H9 (cell line): ENCODE results near the gene MYO15B. TPM values are rescaled to one million over a fixed set of nuclear protein-coding genes. Genes with fewer than 3 reads are reported as not detected.

Experiments
- DNase-seq: peaks from one replicate; pipeline ENCODE4 v3.0.0-alpha.2; 2017
- H2AFZ ChIP-seq: one replicate; pipeline ENCODE4 v1.6.1; 2013; ENCODE audit warnings: mild to moderate bottlenecking, low read length, control low read depth, moderate library complexity
- H2AK5ac ChIP-seq: 2 replicates; pipeline ENCODE4 v1.6.1; 2013; ENCODE audit warnings: low read length, control low read depth, mixed read lengths; ENCODE audit not compliant: insufficient read length
- H2BK120ac ChIP-seq: one replicate; pipeline ENCODE4 v1.6.1; 2013; ENCODE audit warnings: low read depth, mild to moderate bottlenecking, low read length, control low read depth, inconsistent platforms; ENCODE audit not compliant: poor library complexity, severe bottlenecking
- H2BK12ac ChIP-seq: 2 replicates; pipeline ENCODE4 v1.6.1; 2013; ENCODE audit warnings: low read length, control low read depth, mixed read lengths, low read depth; ENCODE audit not compliant: insufficient read length
- H2BK15ac ChIP-seq: 2 replicates; pipeline ENCODE4 v1.6.1; 2013; ENCODE audit warnings: low read depth, low read length, control low read depth
- H2BK20ac ChIP-seq: one replicate; pipeline ENCODE4 v1.6.1; 2013; ENCODE audit warnings: low read depth, mild to moderate bottlenecking, low read length, control low read depth, inconsistent platforms; ENCODE audit not compliant: poor library complexity, severe bottlenecking
- H2BK5ac ChIP-seq: 2 replicates; pipeline ENCODE4 v1.6.1; 2013; ENCODE audit warnings: low read length, control low read depth, mixed read lengths; ENCODE audit not compliant: insufficient read length
- H3K14ac ChIP-seq: 2 replicates; pipeline ENCODE4 v1.6.1; 2013; ENCODE audit warnings: low read length, control low read depth; ENCODE audit not compliant: insufficient read depth
- H3K18ac ChIP-seq: 2 replicates; pipeline ENCODE4 v1.6.1; 2013; ENCODE audit warnings: low read depth, mild to moderate bottlenecking, mixed read lengths, low read length, control low read depth; ENCODE audit not compliant: insufficient read length
- H3K23ac ChIP-seq: 2 replicates; pipeline ENCODE4 v1.6.1; 2013; ENCODE audit warnings: low read length, control low read depth, mixed read lengths, low read depth; ENCODE audit not compliant: insufficient read length
- H3K23me2 ChIP-seq: 2 replicates; pipeline ENCODE4 v1.6.1; 2013; ENCODE audit warnings: low read depth, mild to moderate bottlenecking, mixed read lengths, low read length, control low read depth; ENCODE audit not compliant: insufficient read length, poor library complexity, severe bottlenecking
- H3K27ac ChIP-seq: 2 replicates; pipeline ENCODE4 v1.5.1; 2013; ENCODE audit warnings: low read length, control low read depth, mixed read lengths, low read depth; ENCODE audit not compliant: insufficient read length
- H3K27me3 ChIP-seq: 2 replicates; pipeline ENCODE4 v1.6.1; 2013; ENCODE audit warnings: low read length, control low read depth, inconsistent platforms; ENCODE audit not compliant: insufficient read depth
- H3K4ac ChIP-seq: 2 replicates; pipeline ENCODE4 v1.6.1; 2013; ENCODE audit warnings: low read depth, mild to moderate bottlenecking, control low read depth, inconsistent platforms, low read length, moderate library complexity
- H3K4me1 ChIP-seq: 2 replicates; pipeline ENCODE4 v1.6.1; 2013; ENCODE audit warnings: low read length, control low read depth, inconsistent platforms; ENCODE audit not compliant: insufficient read depth
- H3K4me2 ChIP-seq: 2 replicates; pipeline ENCODE4 v1.6.1; 2013; ENCODE audit warnings: low read length, control low read depth, mixed read lengths; ENCODE audit not compliant: insufficient read length, insufficient read depth
- H3K56ac ChIP-seq: 2 replicates; pipeline ENCODE4 v1.6.1; 2013; ENCODE audit warnings: low read depth, mild to moderate bottlenecking, mixed read lengths, low read length, control low read depth; ENCODE audit not compliant: insufficient read length
- H3K79me1 ChIP-seq: 2 replicates; pipeline ENCODE4 v1.6.1; 2013; ENCODE audit warnings: low read depth, mild to moderate bottlenecking, moderate library complexity, low read length, control low read depth, inconsistent platforms; ENCODE audit not compliant: insufficient read depth, poor library complexity, severe bottlenecking
- H3K79me2 ChIP-seq: 2 replicates; pipeline ENCODE4 v1.6.1; 2013; ENCODE audit warnings: low read length, control low read depth, inconsistent platforms; ENCODE audit not compliant: insufficient read depth
- H3K9ac ChIP-seq: 2 replicates; pipeline ENCODE4 v1.6.1; 2013; ENCODE audit warnings: low read length, control low read depth, mixed read lengths; ENCODE audit not compliant: insufficient read length; ENCODE audit errors: extremely low read depth
- H3K9me3 ChIP-seq: one replicate; pipeline ENCODE4 v1.6.1; 2013; ENCODE audit warnings: low read depth, low read length, inconsistent platforms; ENCODE audit not compliant: control insufficient read depth
- H3T11ph ChIP-seq: one replicate; pipeline ENCODE4 v1.6.1; 2013; ENCODE audit warnings: mild to moderate bottlenecking, low read length, control low read depth, inconsistent platforms
- H4K20me1 ChIP-seq: one replicate; pipeline ENCODE4 v1.6.1; 2013; ENCODE audit not compliant: control insufficient read depth, insufficient read length, insufficient read depth
- H4K5ac ChIP-seq: 2 replicates; pipeline ENCODE4 v1.6.1; 2013; ENCODE audit warnings: low read depth, mild to moderate bottlenecking, mixed read lengths, low read length, control low read depth; ENCODE audit not compliant: insufficient read length
- H4K8ac ChIP-seq: replicated peaks from 2 replicates; pipeline ENCODE4 v1.6.1; 2013; ENCODE audit warnings: low read length, control low read depth, mixed read lengths, low read depth; ENCODE audit not compliant: insufficient read length
- H4K91ac ChIP-seq: 2 replicates; pipeline ENCODE4 v1.6.1; 2013; ENCODE audit warnings: low read depth, mild to moderate bottlenecking, moderate library complexity, mixed read lengths, low read length, control low read depth; ENCODE audit not compliant: insufficient read length
- H3K27ac Mint-ChIP-seq, 3 experiments: 2 replicates in 2 of 3; 3 replicates in 1 of 3; pipeline ENCODE4 v1.8.0; 2020 to 2021; ENCODE audit warnings: mixed read lengths in 3 of 3, mild to moderate bottlenecking in 1 of 3, moderate library complexity in 1 of 3
- H3K27me3 Mint-ChIP-seq: 2 replicates; pipeline ENCODE4 v1.8.0; 2021; ENCODE audit warnings: low read depth, mild to moderate bottlenecking, moderate library complexity, mixed read lengths
- H3K36me3 Mint-ChIP-seq, 3 experiments: 2 replicates in 2 of 3; 3 replicates in 1 of 3; pipeline ENCODE4 v1.8.0; 2020 to 2021; ENCODE audit warnings: low read depth in 3 of 3, mixed read lengths in 3 of 3; ENCODE audit not compliant: insufficient read depth in 1 of 3
- H3K4me1 Mint-ChIP-seq, 2 experiments: 2 replicates each; pipeline ENCODE4 v1.8.0; 2020; ENCODE audit warnings: mixed read lengths in 2 of 2
- H3K4me3 Mint-ChIP-seq, 2 experiments: 2 replicates in 1 of 2; 3 replicates in 1 of 2; pipeline ENCODE4 v1.8.0; 2020 to 2021; ENCODE audit warnings: mild to moderate bottlenecking in 2 of 2, mixed read lengths in 2 of 2, moderate library complexity in 1 of 2
- H3K9me3 Mint-ChIP-seq, 2 experiments: 2 replicates in 1 of 2; 3 replicates in 1 of 2; pipeline ENCODE4 v1.8.0; 2020; ENCODE audit warnings: mild to moderate bottlenecking in 2 of 2, mixed read lengths in 2 of 2, moderate library complexity in 1 of 2
- WGBS: extraction: QIAGEN DNeasy Blood & Tissue Kit; methylation state at CpG from one replicate; pipeline ENCODE4 v1.1.7; 2013; ENCODE audit warnings: missing lambda C conversion rate, low lambda C conversion rate, mixed read lengths; ENCODE audit not compliant: insufficient read length; ENCODE audit errors: extremely low coverage; 5-methylcytosine and 5-hydroxymethylcytosine counted together
- total RNA-seq: library from RNA; stranded (reverse); gene quantifications from 2 replicates; pipeline ENCODE4 v1.2.1, GENCODE V29; 2021
- TF ChIP-seq, protein P1 (sequence below): fragments of 200-600 bp; sonication (generic); conservative IDR thresholded peaks from 3 replicates; pipeline ENCODE4 v1.8.0; 2021; ENCODE audit warnings: antibody characterized with exemption, mild to moderate bottlenecking

Gene MYO15B
- total RNA-seq, 1 experiment from 2014 or later, result 41.9 TPM

DNA sequence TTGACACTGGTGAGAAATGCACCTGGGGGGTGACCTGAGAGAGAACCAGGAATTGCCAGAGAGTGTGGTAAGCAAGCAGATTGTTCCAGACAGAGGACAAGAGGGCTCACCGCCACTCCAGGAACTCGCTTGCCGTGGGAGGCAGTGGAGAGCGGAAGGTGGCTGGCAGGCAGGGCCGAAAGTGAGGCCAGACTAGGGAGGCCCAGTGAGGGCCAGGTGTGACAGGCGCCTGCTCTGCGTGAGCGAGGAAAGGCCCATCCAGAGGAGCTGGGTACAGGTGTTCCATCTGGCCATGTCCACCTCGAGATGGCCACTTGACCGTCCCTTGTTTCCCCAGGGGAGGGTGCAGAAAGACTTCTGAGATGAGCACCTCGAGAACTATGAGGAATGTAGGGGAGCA, 11.9 kb upstream of the MYO15B start:
- H4K5ac ChIP-seq, result no peak overlapping the region
- H3K9me3 ChIP-seq, result no peaks in the 10 kb centered on the region
- H2AFZ ChIP-seq, result no peak overlapping the region
- H3K27me3 Mint-ChIP-seq, result peaks cover 1% of the 10 kb centered on the region; the same call in 1 of the 2 replicates
- no peak overlapping the region for H2AK5ac ChIP-seq
- H2BK15ac ChIP-seq, result no peak overlapping the region
- no peak overlapping the region for H3K56ac ChIP-seq
- no peaks in the 10 kb centered on the region for H3K27me3 ChIP-seq
- H3K4me1 ChIP-seq, result no peaks in the 10 kb centered on the region
- no peaks in the 10 kb centered on the region for H3K79me1 ChIP-seq
- H3T11ph ChIP-seq, result no peak overlapping the region
- H3K14ac ChIP-seq, result no peak overlapping the region
- no peak for DNase-seq
- no peaks in the 10 kb centered on the region for H4K20me1 ChIP-seq
- H2BK20ac ChIP-seq, result no peak overlapping the region
- WGBS, result no CpG with 5 or more reads among the region's 11 CpGs
- no peak overlapping the region for H3K4me2 ChIP-seq
- H3K4ac ChIP-seq, result no peak overlapping the region
- H3K4me3 Mint-ChIP-seq, result no peak overlapping the region
- peaks cover 4 to 7% (median 4%) of the 10 kb centered on the region in 3 experiments; a peak in 6 of 7 replicates for H3K36me3 Mint-ChIP-seq
- no peak overlapping the region for H4K8ac ChIP-seq
- H3K79me2 ChIP-seq, result no peaks in the 10 kb centered on the region
- peaks cover 4 to 5% of the 10 kb centered on the region in 2 experiments; a peak in 3 of 4 replicates for H3K4me1 Mint-ChIP-seq
- H3K23ac ChIP-seq, result no peak overlapping the region
- H2BK120ac ChIP-seq, result no peak overlapping the region
- no peak overlapping the region for H4K91ac ChIP-seq
- no peak overlapping the region for H2BK12ac ChIP-seq
- H3K27ac ChIP-seq, result no peak overlapping the region
- H3K9me3 Mint-ChIP-seq, result peaks cover 2 to 3% of the 10 kb centered on the region in 2 experiments; a peak in 2 of 5 replicates
- peak overlapping the region in 2 of 3 experiments; percentile 71 to 77; a peak in 4 of 7 replicates for H3K27ac Mint-ChIP-seq
- H3K9ac ChIP-seq, result no peak overlapping the region
- TF ChIP-seq, protein P1, sequence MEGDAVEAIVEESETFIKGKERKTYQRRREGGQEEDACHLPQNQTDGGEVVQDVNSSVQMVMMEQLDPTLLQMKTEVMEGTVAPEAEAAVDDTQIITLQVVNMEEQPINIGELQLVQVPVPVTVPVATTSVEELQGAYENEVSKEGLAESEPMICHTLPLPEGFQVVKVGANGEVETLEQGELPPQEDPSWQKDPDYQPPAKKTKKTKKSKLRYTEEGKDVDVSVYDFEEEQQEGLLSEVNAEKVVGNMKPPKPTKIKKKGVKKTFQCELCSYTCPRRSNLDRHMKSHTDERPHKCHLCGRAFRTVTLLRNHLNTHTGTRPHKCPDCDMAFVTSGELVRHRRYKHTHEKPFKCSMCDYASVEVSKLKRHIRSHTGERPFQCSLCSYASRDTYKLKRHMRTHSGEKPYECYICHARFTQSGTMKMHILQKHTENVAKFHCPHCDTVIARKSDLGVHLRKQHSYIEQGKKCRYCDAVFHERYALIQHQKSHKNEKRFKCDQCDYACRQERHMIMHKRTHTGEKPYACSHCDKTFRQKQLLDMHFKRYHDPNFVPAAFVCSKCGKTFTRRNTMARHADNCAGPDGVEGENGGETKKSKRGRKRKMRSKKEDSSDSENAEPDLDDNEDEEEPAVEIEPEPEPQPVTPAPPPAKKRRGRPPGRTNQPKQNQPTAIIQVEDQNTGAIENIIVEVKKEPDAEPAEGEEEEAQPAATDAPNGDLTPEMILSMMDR, result no peak
- no peak overlapping the region for H3K18ac ChIP-seq
- H2BK5ac ChIP-seq, result no peak overlapping the region
- H3K23me2 ChIP-seq, result no peaks in the 10 kb centered on the region
